Posterior cingulate gyrus (tissue), 11 donors: Measurements from ENCODE around the gene LRRC8D.
A peak's percentile ranks its signal among the peaks of the same experiment; 100 is the strongest.

Experiments
- DNase-seq, 10 donors: peaks; one replicate each; pipeline versions ENCODE4 v3.0.0 to v3.0.0-alpha.2; 2020 to 2021; ENCODE audit warnings: mixed read lengths in 3 of 10
- intact Hi-C: fragments of 100-400 bp; cut with DNase I; formaldehyde crosslinking; loops from one replicate; pipeline ENCODE4 v1.15.1; 2023

LRRC8D gene

GRCh38 chr1:89887713-89888112, 66.9 kb downstream of the LRRC8D start:
- DNase-seq = no peak
- intact Hi-C loops = no loop called here

GRCh38 chr1:89888480-89889322, 67.9 kb downstream of the LRRC8D start:
- no peak for DNase-seq
- intact Hi-C loops = no loop called here

- intact Hi-C loops = no loop called here
- no peak for DNase-seq
These were observed 68.4 kb downstream of the LRRC8D start for GRCh38 chr1:89889323-89889615.

- intact Hi-C loops = no loop called here
- peak in 1 of 10 donors; percentile 57 for DNase-seq
These were observed 69.4 kb downstream of the LRRC8D start for GRCh38 chr1:89890085-89890752.

GRCh38 chr1:89892816-89893215, 72.0 kb downstream of the LRRC8D start:
- intact Hi-C loops = no loop called here
- DNase-seq = no peak

GRCh38 chr1:89894210-89895201, 73.7 kb downstream of the LRRC8D start:
- DNase-seq = no peak

GRCh38 chr1:89896105-89896942, 75.5 kb downstream of the LRRC8D start:
- intact Hi-C loops = no loop called here
- DNase-seq = peak in 1 of 10 donors; percentile 33

More at GRCh38 chr1:89894210-89895201, 73.7 kb downstream of the LRRC8D start:
- intact Hi-C loops = no loop called here

GRCh38 chr1:89897347-89898133, 76.7 kb downstream of the LRRC8D start:
- intact Hi-C loops = no loop called here
- peak in 1 of 10 donors; percentile 39 for DNase-seq

GRCh38 chr1:89898150-89898549, 77.3 kb downstream of the LRRC8D start:
- intact Hi-C loops = no loop called here
- no peak for DNase-seq

GRCh38 chr1:89898695-89899470, 78.1 kb downstream of the LRRC8D start:
- no peak for DNase-seq
- intact Hi-C loops = no loop called here

GRCh38 chr1:89900323-89900722, 79.5 kb downstream of the LRRC8D start:
- intact Hi-C loops = no loop called here
- DNase-seq = no peak

GRCh38 chr1:89900791-89901708, 80.2 kb downstream of the LRRC8D start:
- intact Hi-C loops = no loop called here
- no peak for DNase-seq

- DNase-seq = no peak
- intact Hi-C loops = no loop called here
These were observed 81.3 kb downstream of the LRRC8D start for GRCh38 chr1:89901957-89902669.

- DNase-seq = no peak
- intact Hi-C loops = no loop called here
These were observed 82.7 kb downstream of the LRRC8D start for GRCh38 chr1:89903550-89903949.

GRCh38 chr1:89904219-89904980, 83.6 kb downstream of the LRRC8D start:
- intact Hi-C loops = no loop called here
- no peak for DNase-seq
